RWPE2 (cell line): ENCODE results near the gene SORCS3.

Experiments used
- ATAC-seq: fragments of 200-7000 bp; cut with Tn5 transposase; 3 replicates; pipeline ENCODE4 v1.9.1; 2021; ENCODE audit warnings: low read depth
- DNase-seq: peaks from one replicate; pipeline ENCODE4 v3.0.0-alpha.2; 2020; ENCODE audit warnings: low spot score
- H3K27ac ChIP-seq: fragments of 450-650 bp; 2 replicates; pipeline ENCODE4 v1.5.1; 2017; ENCODE audit warnings: mild to moderate bottlenecking; ENCODE audit not compliant: poor library complexity, severe bottlenecking
- H3K27me3 ChIP-seq: fragments of 250-450 bp; sonication (Bioruptor Pico); 2 replicates; pipeline ENCODE4 v1.5.1; 2021; ENCODE audit warnings: mild to moderate bottlenecking, moderate library complexity; ENCODE audit not compliant: insufficient read depth, poor library complexity, severe bottlenecking
- H3K36me3 ChIP-seq: fragments of 250-450 bp; sonication (Bioruptor Pico); 2 replicates; pipeline ENCODE4 v1.5.1; 2020; ENCODE audit warnings: low read depth, mild to moderate bottlenecking, moderate library complexity
- H3K4me1 ChIP-seq: fragments of 250-450 bp; sonication (Bioruptor Pico); 2 replicates; pipeline ENCODE4 v1.5.1; 2021; ENCODE audit warnings: mild to moderate bottlenecking, moderate library complexity; ENCODE audit not compliant: insufficient read depth, poor library complexity, severe bottlenecking
- H3K4me3 ChIP-seq: fragments of 250-450 bp; sonication (Bioruptor Pico); 2 replicates; pipeline ENCODE4 v1.5.1; 2021; ENCODE audit warnings: mild to moderate bottlenecking, moderate library complexity; ENCODE audit not compliant: severe bottlenecking
- H3K9me3 ChIP-seq: fragments of 250-450 bp; sonication (Bioruptor Pico); 2 replicates; pipeline ENCODE4 v1.5.1; 2021; ENCODE audit warnings: mild to moderate bottlenecking, moderate library complexity; ENCODE audit not compliant: severe bottlenecking
- CTCF ChIP-seq: fragments of 450-650 bp; IDR thresholded peaks from one replicate; pipeline ENCODE4 v1.5.1; 2017; ENCODE audit warnings: mild to moderate bottlenecking, moderate library complexity; ENCODE audit not compliant: poor library complexity, severe bottlenecking

Gene SORCS3

GRCh38 chr10:104816501-104816900 is 175.4 kb downstream of the SORCS3 start:
- ATAC-seq, result peak; percentile 14; the same call in 1 of the 3 replicates
- Histone ChIP-seq H3K4me3 (no peak overlapping the region), H3K36me3 (no peaks in the 10 kb centered on the region), H3K4me1 (no peaks in the 10 kb centered on the region), H3K27me3 (no peaks in the 10 kb centered on the region), H3K27ac (no peak overlapping the region), H3K9me3 (no peaks in the 10 kb centered on the region)
- DNase-seq, result no peak
- no peak for TF ChIP-seq CTCF

GRCh38 chr10:104819731-104820130 is 178.6 kb downstream of the SORCS3 start:
- Histone ChIP-seq H3K27ac (no peak overlapping the region), H3K36me3 (no peaks in the 10 kb centered on the region), H3K4me1 (no peaks in the 10 kb centered on the region), H3K4me3 (no peak overlapping the region), H3K9me3 (no peaks in the 10 kb centered on the region), H3K27me3 (no peaks in the 10 kb centered on the region)
- ATAC-seq (no peak), DNase-seq (no peak)
- TF ChIP-seq CTCF, result no peak

GRCh38 chr10:104822088-104822487 is 181.0 kb downstream of the SORCS3 start:
- H3K36me3 ChIP-seq, result no peaks in the 10 kb centered on the region
- DNase-seq (no peak), ATAC-seq (no peak)
- no peaks in the 10 kb centered on the region for H3K4me1 ChIP-seq
- H3K27me3 ChIP-seq, result no peaks in the 10 kb centered on the region
- TF ChIP-seq CTCF, result no peak
- no peak overlapping the region for H3K4me3 ChIP-seq
- H3K27ac ChIP-seq, result no peak overlapping the region
- no peaks in the 10 kb centered on the region for H3K9me3 ChIP-seq

- no peaks in the 10 kb centered on the region for H3K36me3 ChIP-seq
- no peak overlapping the region for H3K27ac ChIP-seq
- DNase-seq (no peak), ATAC-seq (peak; percentile 75)
- no peaks in the 10 kb centered on the region for H3K27me3 ChIP-seq
- H3K4me1 ChIP-seq, result no peaks in the 10 kb centered on the region
- TF ChIP-seq CTCF, result no peak
- no peaks in the 10 kb centered on the region for H3K9me3 ChIP-seq
- H3K4me3 ChIP-seq, result no peak overlapping the region
These were observed 183.4 kb downstream of the SORCS3 start for GRCh38 chr10:104824380-104825006.

- no peak for TF ChIP-seq CTCF
These were observed 190.2 kb downstream of the SORCS3 start for GRCh38 chr10:104831272-104831671.

More at GRCh38 chr10:104831272-104831671, 190.2 kb downstream of the SORCS3 start:
- Histone ChIP-seq H3K9me3 (no peaks in the 10 kb centered on the region), H3K27me3 (no peaks in the 10 kb centered on the region), H3K4me3 (no peak overlapping the region), H3K27ac (no peak overlapping the region), H3K4me1 (no peaks in the 10 kb centered on the region), H3K36me3 (no peaks in the 10 kb centered on the region)
- DNase-seq, result no peak
- no peak for ATAC-seq
